ENCODE data around the gene SUPT20HL2. TPM values are rescaled to one million over a fixed set of nuclear protein-coding genes. Genes with fewer than 3 reads are reported as not detected.

SUPT20HL2 gene
- total RNA-seq, 1 experiment from 2014 or later = not detected

DNA sequence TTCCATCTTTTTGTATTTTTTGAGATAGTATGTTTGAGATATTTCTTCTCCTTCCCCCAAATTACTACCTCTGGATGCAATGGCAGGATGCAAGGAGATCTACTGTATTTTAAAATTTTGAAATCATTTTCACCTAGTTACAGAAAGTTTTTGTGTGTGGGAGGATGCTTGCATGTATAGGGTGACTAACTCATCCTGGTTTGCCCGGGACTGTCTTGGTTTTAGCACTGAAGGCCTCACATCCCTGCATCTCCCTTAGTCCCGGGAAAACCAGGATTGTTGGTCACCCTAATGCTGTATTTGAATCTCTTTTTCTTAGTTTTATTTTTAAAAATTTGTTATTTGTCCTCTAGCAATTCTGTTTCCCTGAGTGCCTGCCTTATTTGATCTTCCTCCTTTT, 12.1 kb downstream of the SUPT20HL2 start:
- ChIA-PET POLR2A (ENCODE audit: unreplicated experiment) (no interaction called here), CTCF (no interaction called here)
- no peak for ATAC-seq
- Histone ChIP-seq H3K9me3 (ENCODE audit: low read length) (no peaks in the 10 kb centered on the region), H3K4me2 (ENCODE audit: low read length) (no peak overlapping the region), H3K27me3 (ENCODE audit: low read length) (no peaks in the 10 kb centered on the region), H3K4me1 (ENCODE audit: insufficient read depth, low read length) (peaks cover 4% of the 10 kb centered on the region; the same call in 1 of the 2 replicates), H3K79me2 (ENCODE audit: low read length) (no peaks in the 10 kb centered on the region), H3K4me3 (ENCODE audit: low read length) (no peak overlapping the region), H3K9ac (ENCODE audit: low read length) (no peak overlapping the region), H4K20me1 (ENCODE audit: low read length) (no peaks in the 10 kb centered on the region), H3K27ac (ENCODE audit: low read length) (no peak overlapping the region), H2AFZ (ENCODE audit: low read length) (no peak overlapping the region), H3K36me3 (ENCODE audit: low read depth, low read length) (no peaks in the 10 kb centered on the region), H3K9me2 (replicated peaks; ENCODE audit: low read length) (no peaks in the 10 kb centered on the region), H3F3A (ENCODE audit: low read length, unreplicated experiment) (no peaks in the 10 kb centered on the region)
- no peak for TF ChIP-seq EZH2phosphoT487 (IDR thresholded peaks at IDR 0.05; ENCODE audit: borderline replicate concordance, low read length)
- TF ChIP-seq EZH2 (IDR thresholded peaks at IDR 0.05; ENCODE audit: low read length, unreplicated experiment) = no peak
- TF ChIP-seq, protein P1, sequence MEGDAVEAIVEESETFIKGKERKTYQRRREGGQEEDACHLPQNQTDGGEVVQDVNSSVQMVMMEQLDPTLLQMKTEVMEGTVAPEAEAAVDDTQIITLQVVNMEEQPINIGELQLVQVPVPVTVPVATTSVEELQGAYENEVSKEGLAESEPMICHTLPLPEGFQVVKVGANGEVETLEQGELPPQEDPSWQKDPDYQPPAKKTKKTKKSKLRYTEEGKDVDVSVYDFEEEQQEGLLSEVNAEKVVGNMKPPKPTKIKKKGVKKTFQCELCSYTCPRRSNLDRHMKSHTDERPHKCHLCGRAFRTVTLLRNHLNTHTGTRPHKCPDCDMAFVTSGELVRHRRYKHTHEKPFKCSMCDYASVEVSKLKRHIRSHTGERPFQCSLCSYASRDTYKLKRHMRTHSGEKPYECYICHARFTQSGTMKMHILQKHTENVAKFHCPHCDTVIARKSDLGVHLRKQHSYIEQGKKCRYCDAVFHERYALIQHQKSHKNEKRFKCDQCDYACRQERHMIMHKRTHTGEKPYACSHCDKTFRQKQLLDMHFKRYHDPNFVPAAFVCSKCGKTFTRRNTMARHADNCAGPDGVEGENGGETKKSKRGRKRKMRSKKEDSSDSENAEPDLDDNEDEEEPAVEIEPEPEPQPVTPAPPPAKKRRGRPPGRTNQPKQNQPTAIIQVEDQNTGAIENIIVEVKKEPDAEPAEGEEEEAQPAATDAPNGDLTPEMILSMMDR (conservative IDR thresholded peaks at IDR 0.05; ENCODE audit: low read depth, low read length) = no peak
- no TSS peak for BruUV-seq (replicated peaks)
- no peak for DNase-seq
- intact Hi-C loops (cut with micrococcal nuclease) = no loop called here

DNA sequence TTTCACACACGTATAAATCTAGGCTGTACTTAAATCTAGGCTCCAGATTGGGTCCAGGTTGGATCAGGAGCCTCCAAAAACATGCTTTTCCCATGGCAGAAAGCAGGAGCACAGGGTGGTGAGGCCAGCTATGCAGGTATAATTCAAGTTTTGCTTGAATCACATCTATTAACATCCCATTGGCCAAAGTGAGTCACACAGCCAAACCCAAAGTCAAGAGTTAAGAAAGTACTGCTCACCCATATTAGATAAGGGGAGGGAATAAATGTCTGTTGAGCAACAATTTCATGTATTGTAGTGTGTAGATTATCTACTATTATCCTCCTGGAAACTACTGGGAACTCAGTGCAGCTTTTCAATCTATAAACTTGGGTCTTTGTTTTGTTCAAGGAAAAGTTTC, 12.8 kb downstream of the SUPT20HL2 start:
- Histone ChIP-seq H4K20me1 (ENCODE audit: low read length) (no peaks in the 10 kb centered on the region), H3K9me2 (replicated peaks; ENCODE audit: low read length) (no peaks in the 10 kb centered on the region), H3K9me3 (ENCODE audit: low read length) (no peaks in the 10 kb centered on the region), H3K27ac (ENCODE audit: low read length) (no peak overlapping the region), H3K4me2 (ENCODE audit: low read length) (no peak overlapping the region), H3F3A (ENCODE audit: low read length, unreplicated experiment) (no peaks in the 10 kb centered on the region), H3K4me1 (ENCODE audit: insufficient read depth, low read length) (peaks cover 4% of the 10 kb centered on the region; the same call in 1 of the 2 replicates), H3K36me3 (ENCODE audit: low read depth, low read length) (no peaks in the 10 kb centered on the region), H3K27me3 (ENCODE audit: low read length) (no peaks in the 10 kb centered on the region), H3K4me3 (ENCODE audit: low read length) (no peak overlapping the region), H3K9ac (ENCODE audit: low read length) (no peak overlapping the region), H3K79me2 (ENCODE audit: low read length) (no peaks in the 10 kb centered on the region), H2AFZ (ENCODE audit: low read length) (no peak overlapping the region)
- peak; percentile 30 for DNase-seq
- CTCF ChIA-PET = no interaction called here
- BruUV-seq (replicated peaks) = no TSS peak
- intact Hi-C loops (cut with micrococcal nuclease) = no loop called here
- ATAC-seq = no peak
- TF ChIP-seq EZH2 (IDR thresholded peaks at IDR 0.05; ENCODE audit: low read length, unreplicated experiment) = no peak
- TF ChIP-seq, protein P1 (conservative IDR thresholded peaks at IDR 0.05; ENCODE audit: low read depth, low read length) = no peak
- TF ChIP-seq EZH2phosphoT487 (IDR thresholded peaks at IDR 0.05; ENCODE audit: borderline replicate concordance, low read length) = no peak
- POLR2A ChIA-PET (ENCODE audit: unreplicated experiment) = no interaction called here

DNA sequence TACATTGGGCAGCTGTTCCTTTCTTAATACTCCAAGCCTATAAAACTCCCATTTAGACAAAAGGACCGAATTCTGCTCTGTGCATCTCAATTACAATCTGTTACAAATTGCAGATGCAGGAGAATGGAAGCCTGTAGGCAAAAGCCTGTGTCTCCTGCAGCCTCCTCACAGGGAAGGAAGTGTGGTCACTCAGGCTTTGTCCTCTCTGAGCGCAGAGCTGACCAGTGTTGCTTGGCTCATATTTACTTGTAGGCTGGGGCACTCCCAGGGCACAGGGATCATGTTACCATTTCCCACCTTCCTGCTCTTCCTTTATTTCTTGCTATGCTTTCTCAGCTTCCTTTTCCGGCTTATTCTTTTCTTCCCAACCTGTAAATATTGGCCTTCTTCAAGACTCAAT, 15.7 kb downstream of the SUPT20HL2 start:
- Histone ChIP-seq H3K4me2 (ENCODE audit: low read length) (no peak overlapping the region), H3K9me3 (ENCODE audit: low read length) (no peaks in the 10 kb centered on the region), H3K27ac (ENCODE audit: low read length) (no peak overlapping the region), H3K9ac (ENCODE audit: low read length) (no peak overlapping the region), H2AFZ (ENCODE audit: low read length) (0 out of 2 replicates have a peak overlapping the region, but pooled peaks have one; percentile 45), H4K20me1 (ENCODE audit: low read length) (no peaks in the 10 kb centered on the region), H3K4me1 (ENCODE audit: insufficient read depth, low read length) (peaks cover 4% of the 10 kb centered on the region; the same call in 1 of the 2 replicates), H3K4me3 (ENCODE audit: low read length) (no peak overlapping the region), H3K36me3 (ENCODE audit: low read depth, low read length) (no peaks in the 10 kb centered on the region), H3K9me2 (replicated peaks; ENCODE audit: low read length) (no peaks in the 10 kb centered on the region), H3F3A (ENCODE audit: low read length, unreplicated experiment) (no peaks in the 10 kb centered on the region), H3K27me3 (ENCODE audit: low read length) (no peaks in the 10 kb centered on the region), H3K79me2 (ENCODE audit: low read length) (no peaks in the 10 kb centered on the region)
- intact Hi-C loops (cut with micrococcal nuclease) = no loop called here
- ChIA-PET CTCF (no interaction called here), POLR2A (ENCODE audit: unreplicated experiment) (no interaction called here)
- BruUV-seq (replicated peaks) = no TSS peak
- DNase-seq (peak; percentile 15), ATAC-seq (peak; percentile 84)
- TF ChIP-seq EZH2 (IDR thresholded peaks at IDR 0.05; ENCODE audit: low read length, unreplicated experiment) = no peak
- no peak for TF ChIP-seq EZH2phosphoT487 (IDR thresholded peaks at IDR 0.05; ENCODE audit: borderline replicate concordance, low read length)
- TF ChIP-seq, protein P1 (conservative IDR thresholded peaks at IDR 0.05; ENCODE audit: low read depth, low read length) = no peak

Data from PC-3 (cell line).